SK-N-SH treated with all-trans-retinoic acid at 6 μM for 48 hours (cell line): ENCODE measurements around the gene ADRA2B.

Experiments
- ATAC-seq: fragments of 200-7000 bp; cut with Tn5 transposase; 3 replicates; pipeline ENCODE4 v1.9.1; 2020; ENCODE audit warnings: mild to moderate bottlenecking, moderate library complexity
- ARNTL ChIP-seq: fragments of 450-650 bp; formaldehyde crosslinking; IDR thresholded peaks from 2 replicates; pipeline ENCODE4 v1.5.0; 2020; ENCODE audit warnings: low read depth, mild to moderate bottlenecking, moderate library complexity, borderline replicate concordance
- BACH2 ChIP-seq: fragments of 250-450 bp; sonication (Bioruptor Pico); IDR thresholded peaks from 2 replicates; pipeline ENCODE4 v1.9.0; 2021; ENCODE audit warnings: mild to moderate bottlenecking, borderline replicate concordance
- CSDC2 ChIP-seq: fragments of 250-450 bp; sonication (Bioruptor Pico); IDR thresholded peaks from 2 replicates; pipeline ENCODE4 v1.5.0; 2020; ENCODE audit warnings: mild to moderate bottlenecking, moderate library complexity
- ESRRG ChIP-seq: fragments of 250-450 bp; sonication (Bioruptor Pico); IDR thresholded peaks from 2 replicates; pipeline ENCODE4 v1.6.1; 2021; ENCODE audit warnings: mild to moderate bottlenecking
- ISL1 ChIP-seq: fragments of 250-450 bp; sonication (Bioruptor Pico); IDR thresholded peaks from 2 replicates; pipeline ENCODE4 v2.1.2; 2022; ENCODE audit warnings: mild to moderate bottlenecking, moderate library complexity
- OSR1 ChIP-seq: fragments of 250-450 bp; sonication (Bioruptor Pico); IDR thresholded peaks from 2 replicates; pipeline ENCODE4 v1.8.0; 2022; ENCODE audit warnings: moderate library complexity, mild to moderate bottlenecking, inconsistent platforms
- PPARA ChIP-seq: fragments of 250-450 bp; sonication (Bioruptor Pico); IDR thresholded peaks from 2 replicates; pipeline ENCODE4 v1.5.0; 2020; ENCODE audit warnings: mild to moderate bottlenecking, borderline replicate concordance
- RARB ChIP-seq: fragments of 250-450 bp; sonication (Bioruptor Pico); IDR thresholded peaks from 2 replicates; pipeline ENCODE4 v1.8.0; 2021; ENCODE audit warnings: mild to moderate bottlenecking, moderate library complexity
- SNAI2 ChIP-seq: fragments of 250-450 bp; sonication (Bioruptor Pico); IDR thresholded peaks from 2 replicates; pipeline ENCODE4 v1.5.0; 2020; ENCODE audit warnings: mild to moderate bottlenecking, moderate library complexity
- TCF4 ChIP-seq: fragments of 250-450 bp; sonication (Bioruptor Pico); IDR thresholded peaks from 2 replicates; pipeline ENCODE4 v1.8.0; 2021; ENCODE audit warnings: mild to moderate bottlenecking, moderate library complexity, borderline replicate concordance
- ZC3H10 ChIP-seq: fragments of 250-450 bp; sonication (Bioruptor Pico); IDR thresholded peaks from 2 replicates; pipeline ENCODE4 v1.5.1; 2021; ENCODE audit warnings: mild to moderate bottlenecking, moderate library complexity
- ZFP3 ChIP-seq: fragments of 250-450 bp; sonication (Bioruptor Pico); IDR thresholded peaks from 2 replicates; pipeline ENCODE4 v1.5.0; 2020; ENCODE audit warnings: mild to moderate bottlenecking, moderate library complexity
- ZFP30 ChIP-seq: fragments of 450-650 bp; formaldehyde crosslinking; IDR thresholded peaks from 2 replicates; pipeline ENCODE4 v1.5.0; 2022; ENCODE audit warnings: mild to moderate bottlenecking, moderate library complexity
- ZNF70 ChIP-seq: fragments of 450-650 bp; formaldehyde crosslinking; IDR thresholded peaks from 2 replicates; pipeline ENCODE4 v1.5.0; 2020; ENCODE audit warnings: mild to moderate bottlenecking, moderate library complexity
- TF ChIP-seq, protein P1 (sequence below): fragments of 250-450 bp; sonication (Bioruptor Pico); IDR thresholded peaks from 2 replicates; pipeline ENCODE4 v1.8.0; 2020; ENCODE audit warnings: mild to moderate bottlenecking, moderate library complexity, borderline replicate concordance
- TF ChIP-seq, protein P2 (sequence below): fragments of 250-450 bp; sonication (Bioruptor Pico); IDR thresholded peaks from 2 replicates; pipeline ENCODE4 v1.5.0; 2020; ENCODE audit warnings: mild to moderate bottlenecking, moderate library complexity
- TF ChIP-seq, protein P3 (sequence below): fragments of 250-450 bp; sonication (Bioruptor Pico); IDR thresholded peaks from 2 replicates; pipeline ENCODE4 v1.5.1; 2021; ENCODE audit warnings: mild to moderate bottlenecking, moderate library complexity
- TF ChIP-seq, protein P4 (sequence below): fragments of 250-450 bp; sonication (Bioruptor Pico); IDR thresholded peaks from 2 replicates; pipeline ENCODE4 v1.5.1; 2020; ENCODE audit warnings: low read depth, mild to moderate bottlenecking, moderate library complexity

The ADRA2B gene

DNA sequence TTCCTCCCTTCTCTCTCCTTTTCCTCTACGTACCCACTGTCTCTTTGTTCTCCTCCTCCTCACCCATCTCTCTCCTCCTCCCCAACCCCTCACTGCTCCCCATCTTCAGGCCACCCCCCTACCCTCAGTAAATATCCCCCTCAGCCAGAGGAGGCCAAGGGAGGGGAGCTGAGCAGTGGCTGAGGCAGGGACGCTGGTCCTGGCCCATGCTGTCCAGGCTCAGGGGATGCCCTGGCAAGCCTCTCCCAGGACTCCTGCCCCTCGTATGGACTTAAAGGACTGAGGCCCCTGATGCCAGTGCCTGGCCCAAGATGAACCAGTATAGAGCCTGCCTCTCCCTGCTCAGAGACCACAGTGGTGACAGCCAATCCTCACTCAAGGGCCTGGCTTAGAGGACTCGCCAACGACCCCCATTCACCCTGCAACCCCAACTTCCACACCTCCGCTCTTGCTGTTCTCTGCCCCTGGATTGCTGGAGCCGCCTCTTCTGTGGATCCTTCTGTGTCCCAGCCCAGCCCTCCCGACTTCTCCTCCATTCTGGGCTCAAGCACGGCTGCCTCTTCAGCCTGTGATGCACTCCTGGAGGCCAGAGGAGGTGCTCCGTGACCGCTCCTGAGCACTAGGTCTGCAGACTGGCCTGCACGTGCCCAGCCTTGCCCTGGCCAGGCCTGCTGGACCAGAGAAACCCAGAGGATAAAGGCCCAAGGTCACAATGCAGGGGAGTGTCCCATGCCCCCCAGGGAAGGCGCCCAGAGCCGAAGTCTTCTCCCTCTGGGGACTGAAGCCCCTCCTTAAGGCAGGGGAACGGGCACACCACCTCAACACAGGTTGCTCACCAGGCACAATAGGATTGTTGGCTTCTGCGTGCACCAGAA is 38.4 kb upstream of the ADRA2B start:
- ATAC-seq = no peak

DNA sequence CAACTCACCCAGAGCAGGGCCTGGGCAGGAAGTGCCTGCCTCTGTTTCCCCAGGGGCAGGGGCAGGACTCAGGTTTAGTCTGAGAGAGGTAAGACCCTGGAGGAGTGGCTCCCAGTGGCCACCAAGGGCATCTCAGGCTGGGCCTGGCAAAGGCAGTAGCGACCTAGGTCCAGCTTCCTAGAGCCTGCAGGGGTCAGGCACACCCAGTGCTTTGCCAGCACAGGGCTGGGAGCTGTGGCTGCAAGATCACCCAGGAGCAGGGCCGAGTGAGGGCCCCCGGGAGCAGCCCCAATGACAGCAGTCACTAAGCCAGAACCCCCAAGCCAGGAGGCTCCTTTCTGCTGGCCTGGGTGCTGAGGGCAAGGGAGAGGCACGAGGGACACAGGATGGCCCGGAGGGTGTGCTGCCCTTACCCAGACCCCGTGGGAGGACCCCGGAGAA is 37.6 kb upstream of the ADRA2B start:
- peak; percentile 11; the same call in 1 of the 3 replicates for ATAC-seq

More for the DNA sequence above, 38.4 kb upstream of the ADRA2B start:
- TF ChIP-seq CSDC2 (CRISPR knock-in tag) (no peak), ESRRG (CRISPR knock-in tag) (no peak), ZFP3 (CRISPR knock-in tag) (no peak), ZFP30 (no peak), ISL1 (no peak)
- TF ChIP-seq, protein P1, sequence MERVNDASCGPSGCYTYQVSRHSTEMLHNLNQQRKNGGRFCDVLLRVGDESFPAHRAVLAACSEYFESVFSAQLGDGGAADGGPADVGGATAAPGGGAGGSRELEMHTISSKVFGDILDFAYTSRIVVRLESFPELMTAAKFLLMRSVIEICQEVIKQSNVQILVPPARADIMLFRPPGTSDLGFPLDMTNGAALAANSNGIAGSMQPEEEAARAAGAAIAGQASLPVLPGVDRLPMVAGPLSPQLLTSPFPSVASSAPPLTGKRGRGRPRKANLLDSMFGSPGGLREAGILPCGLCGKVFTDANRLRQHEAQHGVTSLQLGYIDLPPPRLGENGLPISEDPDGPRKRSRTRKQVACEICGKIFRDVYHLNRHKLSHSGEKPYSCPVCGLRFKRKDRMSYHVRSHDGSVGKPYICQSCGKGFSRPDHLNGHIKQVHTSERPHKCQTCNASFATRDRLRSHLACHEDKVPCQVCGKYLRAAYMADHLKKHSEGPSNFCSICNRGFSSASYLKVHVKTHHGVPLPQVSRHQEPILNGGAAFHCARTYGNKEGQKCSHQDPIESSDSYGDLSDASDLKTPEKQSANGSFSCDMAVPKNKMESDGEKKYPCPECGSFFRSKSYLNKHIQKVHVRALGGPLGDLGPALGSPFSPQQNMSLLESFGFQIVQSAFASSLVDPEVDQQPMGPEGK (CRISPR knock-in tag) = no peak
- TF ChIP-seq, protein P2, sequence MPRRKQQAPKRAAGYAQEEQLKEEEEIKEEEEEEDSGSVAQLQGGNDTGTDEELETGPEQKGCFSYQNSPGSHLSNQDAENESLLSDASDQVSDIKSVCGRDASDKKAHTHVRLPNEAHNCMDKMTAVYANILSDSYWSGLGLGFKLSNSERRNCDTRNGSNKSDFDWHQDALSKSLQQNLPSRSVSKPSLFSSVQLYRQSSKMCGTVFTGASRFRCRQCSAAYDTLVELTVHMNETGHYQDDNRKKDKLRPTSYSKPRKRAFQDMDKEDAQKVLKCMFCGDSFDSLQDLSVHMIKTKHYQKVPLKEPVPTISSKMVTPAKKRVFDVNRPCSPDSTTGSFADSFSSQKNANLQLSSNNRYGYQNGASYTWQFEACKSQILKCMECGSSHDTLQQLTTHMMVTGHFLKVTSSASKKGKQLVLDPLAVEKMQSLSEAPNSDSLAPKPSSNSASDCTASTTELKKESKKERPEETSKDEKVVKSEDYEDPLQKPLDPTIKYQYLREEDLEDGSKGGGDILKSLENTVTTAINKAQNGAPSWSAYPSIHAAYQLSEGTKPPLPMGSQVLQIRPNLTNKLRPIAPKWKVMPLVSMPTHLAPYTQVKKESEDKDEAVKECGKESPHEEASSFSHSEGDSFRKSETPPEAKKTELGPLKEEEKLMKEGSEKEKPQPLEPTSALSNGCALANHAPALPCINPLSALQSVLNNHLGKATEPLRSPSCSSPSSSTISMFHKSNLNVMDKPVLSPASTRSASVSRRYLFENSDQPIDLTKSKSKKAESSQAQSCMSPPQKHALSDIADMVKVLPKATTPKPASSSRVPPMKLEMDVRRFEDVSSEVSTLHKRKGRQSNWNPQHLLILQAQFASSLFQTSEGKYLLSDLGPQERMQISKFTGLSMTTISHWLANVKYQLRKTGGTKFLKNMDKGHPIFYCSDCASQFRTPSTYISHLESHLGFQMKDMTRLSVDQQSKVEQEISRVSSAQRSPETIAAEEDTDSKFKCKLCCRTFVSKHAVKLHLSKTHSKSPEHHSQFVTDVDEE (CRISPR knock-in tag) = no peak

More for the DNA sequence above, 37.6 kb upstream of the ADRA2B start:
- TF ChIP-seq BACH2 (CRISPR knock-in tag) = no peak
- TF ChIP-seq CSDC2 (CRISPR knock-in tag) = no peak
- TF ChIP-seq, protein P3, sequence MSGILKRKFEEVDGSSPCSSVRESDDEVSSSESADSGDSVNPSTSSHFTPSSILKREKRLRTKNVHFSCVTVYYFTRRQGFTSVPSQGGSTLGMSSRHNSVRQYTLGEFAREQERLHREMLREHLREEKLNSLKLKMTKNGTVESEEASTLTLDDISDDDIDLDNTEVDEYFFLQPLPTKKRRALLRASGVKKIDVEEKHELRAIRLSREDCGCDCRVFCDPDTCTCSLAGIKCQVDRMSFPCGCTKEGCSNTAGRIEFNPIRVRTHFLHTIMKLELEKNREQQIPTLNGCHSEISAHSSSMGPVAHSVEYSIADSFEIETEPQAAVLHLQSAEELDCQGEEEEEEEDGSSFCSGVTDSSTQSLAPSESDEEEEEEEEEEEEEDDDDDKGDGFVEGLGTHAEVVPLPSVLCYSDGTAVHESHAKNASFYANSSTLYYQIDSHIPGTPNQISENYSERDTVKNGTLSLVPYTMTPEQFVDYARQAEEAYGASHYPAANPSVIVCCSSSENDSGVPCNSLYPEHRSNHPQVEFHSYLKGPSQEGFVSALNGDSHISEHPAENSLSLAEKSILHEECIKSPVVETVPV (CRISPR knock-in tag) = no peak
- TF ChIP-seq ISL1 = no peak
- no peak for TF ChIP-seq PPARA (CRISPR knock-in tag)
- no peak for TF ChIP-seq ZC3H10 (CRISPR knock-in tag)
- no peak for TF ChIP-seq TCF4 (CRISPR knock-in tag)
- no peak for TF ChIP-seq ESRRG (CRISPR knock-in tag)
- TF ChIP-seq SNAI2 (CRISPR knock-in tag) = no peak
- TF ChIP-seq ZNF70 (CRISPR knock-in tag) = no peak
- TF ChIP-seq RARB (CRISPR knock-in tag) = no peak
- TF ChIP-seq, protein P1 (CRISPR knock-in tag) = no peak
- TF ChIP-seq, protein P2 (CRISPR knock-in tag) = no peak
- no peak for TF ChIP-seq OSR1 (CRISPR knock-in tag)
- TF ChIP-seq, protein P4, sequence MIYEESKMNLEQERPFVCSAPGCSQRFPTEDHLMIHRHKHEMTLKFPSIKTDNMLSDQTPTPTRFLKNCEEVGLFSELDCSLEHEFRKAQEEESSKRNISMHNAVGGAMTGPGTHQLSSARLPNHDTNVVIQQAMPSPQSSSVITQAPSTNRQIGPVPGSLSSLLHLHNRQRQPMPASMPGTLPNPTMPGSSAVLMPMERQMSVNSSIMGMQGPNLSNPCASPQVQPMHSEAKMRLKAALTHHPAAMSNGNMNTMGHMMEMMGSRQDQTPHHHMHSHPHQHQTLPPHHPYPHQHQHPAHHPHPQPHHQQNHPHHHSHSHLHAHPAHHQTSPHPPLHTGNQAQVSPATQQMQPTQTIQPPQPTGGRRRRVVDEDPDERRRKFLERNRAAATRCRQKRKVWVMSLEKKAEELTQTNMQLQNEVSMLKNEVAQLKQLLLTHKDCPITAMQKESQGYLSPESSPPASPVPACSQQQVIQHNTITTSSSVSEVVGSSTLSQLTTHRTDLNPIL (CRISPR knock-in tag) = no peak
- TF ChIP-seq ZFP3 (CRISPR knock-in tag) = no peak
- TF ChIP-seq ARNTL (CRISPR knock-in tag) = no peak
- no peak for TF ChIP-seq ZFP30
